Right lobe of liver (tissue), 6 donors: ENCODE data around the gene BCL6B. TPM values are rescaled to one million over a fixed set of nuclear protein-coding genes. Genes with fewer than 3 reads are reported as not detected.
A peak's percentile ranks its signal among the peaks of the same experiment; 100 is the strongest.

Experiments used
- ATAC-seq, 4 donors: fragments of 200-7000 bp; cut with Tn5 transposase; one replicate each; pipeline ENCODE4 v1.9.1; 2020; ENCODE audit warnings: mild to moderate bottlenecking in 4 of 4, moderate library complexity in 4 of 4
- DNase-seq, 3 donors: peaks; one replicate each; pipeline ENCODE4 v3.0.0-alpha.2; 2020
- H3K27ac ChIP-seq, 3 donors: fragments of 200-600 bp; one replicate each; pipeline ENCODE4 v1.8.0; 2022
- H3K27me3 ChIP-seq, 2 donors: fragments of 200-600 bp; one replicate each; pipeline ENCODE4 v1.8.0; 2022
- H3K36me3 ChIP-seq, 4 donors: fragments of 200-600 bp; sonication (generic) in 1 of 4; one replicate each; pipeline versions ENCODE4 v1.5.1 to v1.8.0; 2017 to 2022; ENCODE audit warnings: control low read depth in 1 of 4
- H3K4me1 ChIP-seq, 4 donors: fragments of 200-600 bp; sonication (generic) in 1 of 4; one replicate each; pipeline versions ENCODE4 v1.5.1 to v1.8.0; 2017 to 2022; ENCODE audit warnings: control low read depth in 1 of 4
- H3K4me3 ChIP-seq, 3 donors: fragments of 200-600 bp; one replicate each; pipeline ENCODE4 v1.8.0; 2022
- H3K9me3 ChIP-seq, 4 donors: fragments of 200-600 bp; sonication (generic) in 1 of 4; one replicate each; pipeline versions ENCODE4 v1.5.1 to v1.8.0; 2017 to 2022; ENCODE audit warnings: control low read depth in 1 of 4
- POLR2A ChIP-seq: fragments of 450-650 bp; IDR thresholded peaks from one replicate; pipeline ENCODE4 v1.6.1; 2017; ENCODE audit warnings: antibody characterized with exemption, mild to moderate bottlenecking
- WGBS: methylation state at CpG from one replicate; pipeline ENCODE4 v1.1.6; 2018; ENCODE audit warnings: low coverage, low lambda C conversion rate; ENCODE audit not compliant: insufficient coverage; ENCODE audit errors: missing lambda C conversion rate; 5-methylcytosine and 5-hydroxymethylcytosine counted together
- intact Hi-C, 2 donors: fragments of 100-400 bp; cut with DNase I; formaldehyde crosslinking; loops; one replicate each; pipeline versions ENCODE4 v1.11.2 to v1.14.1; 2022
- total RNA-seq, 6 experiments: library from RNA; depleted of rRNA in 2 of 6; stranded (reverse); fragments of >200 nt in 2 of 6; fragmentation: NEBNext Ultra II Directional in 3 of 6; extraction: Animal tissue kit (Norgen Biotek cat#: 25700) in 3 of 6; gene quantifications; one replicate each; pipeline versions ENCODE4 v1.1.0 to v1.2.4, GENCODE V29; 2016 to 2023
- TF ChIP-seq, protein P1 (sequence below), 4 donors: fragments of 200-600 bp in 3 of 4; fragments of 450-650 bp in 1 of 4; IDR thresholded peaks; one replicate each; pipeline versions ENCODE4 v1.5.1 to v1.8.0; 2016 to 2022; ENCODE audit warnings: antibody characterized with exemption in 4 of 4, mild to moderate bottlenecking in 2 of 4
- donor health status: DM: no; HTN: yes; CAD: no.
- donor health status: DM: no; HTN: no; CAD: no.
- donor health status: DM: no; HTN: no; CAD: no.
- donor health status: DM: no; HTN: yes; CAD: no.
- donor health status: DM: no; HTN: yes; CAD: no.

Gene BCL6B
- total RNA-seq, 6 experiments from 2014 or later: 0.71 to 3.5 (median 1.5) TPM

DNA sequence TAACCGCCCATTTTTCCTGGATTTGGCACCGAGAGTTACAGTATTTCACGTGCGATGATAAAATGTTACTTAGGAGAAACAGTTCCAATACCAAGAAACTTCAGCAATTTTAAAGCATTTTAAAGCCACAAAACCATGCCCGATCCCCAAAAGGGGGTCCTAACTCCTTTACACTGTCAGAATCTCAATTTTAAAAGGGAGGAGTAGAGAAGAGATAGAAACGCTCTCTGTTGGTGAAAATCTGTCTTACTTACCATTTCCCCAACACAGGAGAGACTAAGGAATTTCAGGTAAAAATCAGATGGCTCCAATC, 11.0 kb upstream of the BCL6B start:
- ATAC-seq (no peak), DNase-seq (no peak)
- WGBS: 2% methylated on average over 6 of the region's 6 CpGs
- Histone ChIP-seq H3K36me3 (peaks cover 0 to 2% (median 0%) of the 10 kb centered on the region in 4 donors), H3K27ac (peak overlapping the region; percentile 97 to 99 (median 98)), H3K27me3 (no peaks in the 10 kb centered on the region), H3K4me3 (peak overlapping the region; percentile 84 to 95 (median 92)), H3K4me1 (peaks cover 0 to 21% (median 6%) of the 10 kb centered on the region in 4 donors), H3K9me3 (no peaks in the 10 kb centered on the region)
- TF ChIP-seq POLR2A: no peak
- TF ChIP-seq, protein P1, sequence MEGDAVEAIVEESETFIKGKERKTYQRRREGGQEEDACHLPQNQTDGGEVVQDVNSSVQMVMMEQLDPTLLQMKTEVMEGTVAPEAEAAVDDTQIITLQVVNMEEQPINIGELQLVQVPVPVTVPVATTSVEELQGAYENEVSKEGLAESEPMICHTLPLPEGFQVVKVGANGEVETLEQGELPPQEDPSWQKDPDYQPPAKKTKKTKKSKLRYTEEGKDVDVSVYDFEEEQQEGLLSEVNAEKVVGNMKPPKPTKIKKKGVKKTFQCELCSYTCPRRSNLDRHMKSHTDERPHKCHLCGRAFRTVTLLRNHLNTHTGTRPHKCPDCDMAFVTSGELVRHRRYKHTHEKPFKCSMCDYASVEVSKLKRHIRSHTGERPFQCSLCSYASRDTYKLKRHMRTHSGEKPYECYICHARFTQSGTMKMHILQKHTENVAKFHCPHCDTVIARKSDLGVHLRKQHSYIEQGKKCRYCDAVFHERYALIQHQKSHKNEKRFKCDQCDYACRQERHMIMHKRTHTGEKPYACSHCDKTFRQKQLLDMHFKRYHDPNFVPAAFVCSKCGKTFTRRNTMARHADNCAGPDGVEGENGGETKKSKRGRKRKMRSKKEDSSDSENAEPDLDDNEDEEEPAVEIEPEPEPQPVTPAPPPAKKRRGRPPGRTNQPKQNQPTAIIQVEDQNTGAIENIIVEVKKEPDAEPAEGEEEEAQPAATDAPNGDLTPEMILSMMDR (IDR thresholded peaks at IDR 0.05): no peak
- intact Hi-C loops: no loop called here

DNA sequence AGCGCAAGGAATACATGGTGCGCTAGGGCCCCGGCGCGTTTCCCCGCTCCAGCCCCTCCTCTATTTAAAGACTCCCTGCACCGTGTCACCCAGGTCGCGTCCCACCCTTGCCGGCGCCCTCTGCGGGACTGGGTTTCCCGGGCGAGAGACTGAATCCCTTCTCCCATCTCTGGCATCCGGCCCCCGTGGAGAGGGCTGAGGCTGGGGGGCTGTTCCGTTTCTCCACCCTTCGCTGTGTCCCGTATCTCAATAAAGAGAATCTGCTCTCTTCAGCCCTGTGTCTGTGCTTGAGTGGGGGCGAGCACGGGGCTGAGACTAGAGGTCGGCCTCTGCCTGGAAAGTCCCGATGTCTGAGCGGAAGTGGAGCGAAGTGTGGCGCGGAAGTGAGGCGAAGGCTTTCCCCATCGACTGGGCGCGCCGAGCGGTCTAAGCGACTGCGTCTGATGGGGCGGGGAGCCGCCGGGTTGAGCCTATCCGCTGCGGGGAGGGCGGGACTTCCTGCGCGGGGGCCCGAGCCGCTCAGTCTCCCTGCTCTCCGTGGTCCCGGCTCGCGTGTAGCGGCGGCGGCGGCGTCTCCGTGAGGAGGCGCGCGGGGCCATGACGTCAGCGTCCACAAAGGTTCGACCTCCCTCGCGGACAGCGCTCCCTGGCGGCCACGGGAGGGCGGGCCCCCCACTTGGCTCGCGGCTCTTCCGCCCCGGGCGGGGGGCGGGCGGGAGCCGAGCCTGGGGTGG, 8.4 kb upstream of the BCL6B start:
- peak; percentile 99 to 100 (median 99) for DNase-seq
- ATAC-seq: peak; percentile 75 to 92 (median 86)
- Histone ChIP-seq H3K27ac (peak overlapping the region; percentile 97 to 99 (median 98)), H3K4me1 (peaks cover 0 to 25% (median 6%) of the 10 kb centered on the region in 4 donors), H3K27me3 (no peaks in the 10 kb centered on the region), H3K9me3 (no peaks in the 10 kb centered on the region), H3K36me3 (no peaks in the 10 kb centered on the region), H3K4me3 (peak overlapping the region; percentile 84 to 95 (median 92))
- intact Hi-C loops: no loop called here
- peak; percentile 85 for TF ChIP-seq POLR2A
- TF ChIP-seq, protein P1 (IDR thresholded peaks at IDR 0.05): peak; percentile 81 to 91 (median 88)
- WGBS: 0% methylated on average over 21 of the region's 75 CpGs

DNA sequence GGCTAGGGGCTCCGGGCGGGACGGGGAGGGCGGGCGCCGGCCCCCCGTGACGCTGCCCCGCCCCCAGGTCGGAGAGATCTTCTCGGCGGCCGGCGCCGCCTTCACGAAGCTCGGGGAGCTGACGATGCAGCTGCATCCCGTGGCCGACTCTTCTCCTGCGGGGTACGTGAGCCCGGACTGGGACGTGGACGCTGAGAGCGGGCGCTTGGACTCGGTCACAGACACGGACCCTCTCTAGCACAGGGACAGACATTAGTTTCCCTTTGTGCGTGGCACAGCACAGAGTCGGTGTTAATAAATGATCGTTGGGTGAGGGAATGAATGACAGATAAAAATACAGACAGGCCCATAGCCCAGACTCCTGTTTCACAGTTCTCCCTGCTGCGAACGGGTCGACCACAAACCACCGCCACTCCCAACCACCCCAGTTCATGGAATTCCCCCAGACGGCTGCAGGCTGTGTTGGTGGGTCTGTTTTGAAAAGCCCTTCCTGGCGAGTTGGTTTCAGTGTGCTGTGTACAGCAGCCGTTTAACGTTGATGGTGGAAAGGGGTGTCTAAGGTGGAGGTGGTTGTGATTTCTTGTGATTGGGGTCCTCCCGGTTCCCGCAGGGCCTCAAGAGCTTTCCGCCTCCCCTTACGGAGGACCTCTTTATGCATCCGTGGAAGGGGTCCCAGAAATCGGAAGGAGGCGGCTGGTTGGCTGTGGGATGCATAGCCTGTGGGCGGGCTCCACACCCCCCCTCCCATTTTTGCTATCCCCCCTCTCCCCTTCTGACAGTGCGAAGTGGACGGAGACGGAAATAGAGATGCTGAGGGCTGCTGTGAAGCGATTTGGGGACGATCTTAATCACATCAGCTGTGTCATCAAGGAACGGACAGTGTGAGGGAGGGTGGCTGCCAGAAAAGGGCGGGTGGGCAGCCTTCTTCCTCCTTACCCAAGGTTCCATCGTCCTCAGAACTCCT, 7.6 kb upstream of the BCL6B start:
- ATAC-seq (no peak), DNase-seq (no peak)
- H3K4me1 ChIP-seq: peaks cover 0 to 25% (median 6%) of the 10 kb centered on the region in 4 donors
- no peaks in the 10 kb centered on the region for H3K9me3 ChIP-seq
- peak overlapping the region; percentile 84 to 95 (median 92) for H3K4me3 ChIP-seq
- H3K36me3 ChIP-seq: no peaks in the 10 kb centered on the region
- WGBS: 26% methylated on average over 22 of the region's 56 CpGs
- peak overlapping the region; percentile 97 to 99 (median 98) for H3K27ac ChIP-seq
- intact Hi-C loops: no loop called here
- TF ChIP-seq, protein P1 (IDR thresholded peaks at IDR 0.05): peak in 2 of 4 donors; percentile 7 to 20
- TF ChIP-seq POLR2A: peak; percentile 8
- no peaks in the 10 kb centered on the region for H3K27me3 ChIP-seq

DNA sequence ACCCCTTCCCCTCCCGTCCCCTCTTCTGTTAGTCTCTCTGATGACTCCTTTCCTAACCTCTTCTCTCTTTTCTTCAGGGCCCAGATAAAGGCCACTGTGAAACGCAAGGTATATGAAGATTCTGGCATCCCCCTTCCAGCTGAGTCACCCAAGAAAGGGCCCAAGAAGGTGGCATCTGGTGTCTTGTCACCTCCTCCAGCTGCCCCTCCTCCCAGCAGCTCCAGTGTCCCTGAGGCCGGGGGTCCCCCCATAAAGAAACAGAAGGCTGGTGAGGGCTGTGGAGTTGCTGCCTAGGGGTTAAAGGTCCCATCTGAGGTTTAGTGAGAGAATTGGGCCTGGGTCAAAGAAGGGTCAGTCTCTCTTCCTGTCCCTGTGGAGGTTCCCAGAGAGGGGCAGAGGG, 6.4 kb upstream of the BCL6B start:
- 52% methylated on average over 2 of the region's 3 CpGs for WGBS
- Histone ChIP-seq H3K4me3 (no peak overlapping the region), H3K36me3 (no peaks in the 10 kb centered on the region), H3K9me3 (no peaks in the 10 kb centered on the region), H3K27me3 (no peaks in the 10 kb centered on the region), H3K27ac (no peak overlapping the region), H3K4me1 (peaks cover 0 to 16% (median under 1%) of the 10 kb centered on the region in 4 donors)
- ATAC-seq: no peak
- no peak for TF ChIP-seq POLR2A
- TF ChIP-seq, protein P1 (IDR thresholded peaks at IDR 0.05): no peak
- DNase-seq: no peak
- intact Hi-C loops: no loop called here
